HEK293T (cell line): ENCODE measurements around the gene IQGAP3.
"Not testable (repeated sequence)": the region's sequence is repeated elsewhere in the genome, so short reads cannot be mapped to it uniquely, and the experiment has no call there.

Experiments used
- CTCF ChIA-PET: fragments of 350-600 bp; formaldehyde crosslinking; extraction: SDS; loops from one replicate; lab custom pipeline; 2021; ENCODE audit warnings: antibody characterized with exemption, inconsistent platforms; lab: Yijun Ruan, JAX
- POLR2A ChIA-PET: fragments of 350-600 bp; formaldehyde crosslinking; extraction: SDS; loops from one replicate; lab custom pipeline; 2020; ENCODE audit warnings: antibody characterized with exemption, inconsistent platforms; lab: Yijun Ruan, JAX
- DNase-seq: peaks from one replicate; pipeline ENCODE4 v3.0.0; 2012; ENCODE audit warnings: mixed read lengths; ENCODE audit errors: extremely low spot score
- ARNT ChIP-seq: fragments of 450-650 bp; IDR thresholded peaks from 2 replicates; pipeline ENCODE4 v1.6.1; 2017; ENCODE audit warnings: mild to moderate bottlenecking
- BHLHE40 ChIP-seq: fragments of 450-650 bp; IDR thresholded peaks from 2 replicates; pipeline ENCODE4 v1.6.1; 2016; ENCODE audit warnings: mild to moderate bottlenecking, moderate library complexity, borderline replicate concordance
- CTBP1 ChIP-seq: fragments of 450-650 bp; IDR thresholded peaks from 2 replicates; pipeline ENCODE4 v1.6.1; 2016; ENCODE audit warnings: borderline replicate concordance
- ELF4 ChIP-seq: fragments of 450-650 bp; IDR thresholded peaks from 2 replicates; pipeline ENCODE4 v1.6.1; 2017; ENCODE audit warnings: antibody characterized with exemption
- FOXA1 ChIP-seq: fragments of 450-650 bp; IDR thresholded peaks from 2 replicates; pipeline ENCODE4 v1.6.1; 2016; ENCODE audit warnings: mild to moderate bottlenecking
- FOXK2 ChIP-seq: fragments of 450-650 bp; IDR thresholded peaks from 2 replicates; pipeline ENCODE4 v1.6.1; 2016; ENCODE audit warnings: mild to moderate bottlenecking
- FOXM1 ChIP-seq: fragments of 450-650 bp; IDR thresholded peaks from 2 replicates; pipeline ENCODE4 v1.6.1; 2017; ENCODE audit warnings: mild to moderate bottlenecking, borderline replicate concordance
- HDGF ChIP-seq: fragments of 450-650 bp; IDR thresholded peaks from 2 replicates; pipeline ENCODE4 v1.6.1; 2017; ENCODE audit warnings: antibody characterized with exemption, borderline replicate concordance
- L3MBTL2 ChIP-seq: fragments of 450-650 bp; conservative IDR thresholded peaks from 2 replicates; pipeline ENCODE4 v1.6.1; 2016; ENCODE audit warnings: mild to moderate bottlenecking
- LEF1 ChIP-seq: fragments of 450-650 bp; IDR thresholded peaks from 2 replicates; pipeline ENCODE4 v1.6.1; 2017; ENCODE audit warnings: mild to moderate bottlenecking, borderline replicate concordance
- NFRKB ChIP-seq: fragments of 450-650 bp; IDR thresholded peaks from 2 replicates; pipeline ENCODE4 v1.6.1; 2016; ENCODE audit warnings: mild to moderate bottlenecking, moderate library complexity
- SP1 ChIP-seq: fragments of 450-650 bp; IDR thresholded peaks from 2 replicates; pipeline ENCODE4 v1.6.1; 2017
- SUZ12 ChIP-seq: fragments of 450-650 bp; IDR thresholded peaks from 2 replicates; pipeline ENCODE4 v1.6.1; 2016; ENCODE audit warnings: mild to moderate bottlenecking
- TARDBP ChIP-seq: fragments of 450-650 bp; IDR thresholded peaks from 2 replicates; pipeline ENCODE4 v1.6.1; 2016
- ZNF384 ChIP-seq: fragments of 450-650 bp; IDR thresholded peaks from 2 replicates; pipeline ENCODE4 v1.6.1; 2016
- TF ChIP-seq, protein P1 (sequence below): fragments of 450-650 bp; IDR thresholded peaks from 2 replicates; pipeline ENCODE4 v1.6.1; 2016

Gene IQGAP3

DNA sequence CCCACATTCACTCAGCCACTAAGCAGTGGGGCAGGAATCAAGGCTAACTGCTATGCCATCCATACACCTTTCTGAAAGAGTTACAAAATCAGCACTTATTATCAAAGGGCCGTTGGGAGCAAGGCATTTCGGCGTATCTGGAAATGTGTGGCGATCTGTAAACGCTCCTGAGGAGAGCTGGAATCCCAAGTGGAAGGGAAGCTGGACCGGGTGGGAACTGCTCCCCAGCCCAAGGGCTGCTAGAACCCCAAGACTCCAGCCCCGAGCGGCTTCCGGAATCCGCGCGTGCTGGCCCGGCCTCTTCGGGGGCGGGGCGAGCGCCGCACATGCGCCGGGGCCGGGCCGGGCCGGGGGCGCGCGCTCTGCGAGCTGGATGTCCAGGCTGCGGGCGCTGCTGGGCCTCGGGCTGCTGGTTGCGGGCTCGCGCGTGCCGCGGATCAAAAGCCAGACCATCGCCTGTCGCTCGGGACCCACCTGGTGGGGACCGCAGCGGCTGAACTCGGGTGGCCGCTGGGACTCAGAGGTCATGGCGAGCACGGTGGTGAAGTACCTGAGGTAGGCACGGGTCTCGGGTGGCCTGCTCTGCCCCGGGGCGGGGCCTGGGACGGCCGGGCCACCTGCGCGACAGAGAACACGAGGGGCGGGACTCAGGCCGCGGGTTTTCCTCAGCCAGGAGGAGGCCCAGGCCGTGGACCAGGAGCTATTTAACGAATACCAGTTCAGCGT lies 19.2 kb upstream of the IQGAP3 start, which contains the start of gene NAXE:
Gene NAXE (plus strand): TSS at position 345 of the 726 bp plus-strand sequence. CDS start 29 bp downstream, at position 374.
- no peak for TF ChIP-seq LEF1
- no peak for TF ChIP-seq FOXA1
- TF ChIP-seq ZNF384, result no peak
- TF ChIP-seq SUZ12, result no peak
- TF ChIP-seq FOXK2, result no peak
- TF ChIP-seq FOXM1, result no peak
- 0 out of 2 replicates have a peak, but pooled peaks have one; percentile 45 for TF ChIP-seq ELF4
- TF ChIP-seq TARDBP, result no peak
- TF ChIP-seq HDGF, result no peak
- TF ChIP-seq, protein P1, sequence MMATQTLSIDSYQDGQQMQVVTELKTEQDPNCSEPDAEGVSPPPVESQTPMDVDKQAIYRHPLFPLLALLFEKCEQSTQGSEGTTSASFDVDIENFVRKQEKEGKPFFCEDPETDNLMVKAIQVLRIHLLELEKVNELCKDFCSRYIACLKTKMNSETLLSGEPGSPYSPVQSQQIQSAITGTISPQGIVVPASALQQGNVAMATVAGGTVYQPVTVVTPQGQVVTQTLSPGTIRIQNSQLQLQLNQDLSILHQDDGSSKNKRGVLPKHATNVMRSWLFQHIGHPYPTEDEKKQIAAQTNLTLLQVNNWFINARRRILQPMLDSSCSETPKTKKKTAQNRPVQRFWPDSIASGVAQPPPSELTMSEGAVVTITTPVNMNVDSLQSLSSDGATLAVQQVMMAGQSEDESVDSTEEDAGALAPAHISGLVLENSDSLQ, result no peak
- no peak for TF ChIP-seq CTBP1
- TF ChIP-seq BHLHE40, result no peak
- TF ChIP-seq SP1, result no peak
- TF ChIP-seq ARNT, result no peak
- no peak for TF ChIP-seq NFRKB
- TF ChIP-seq L3MBTL2, result peak; percentile 36; the same call in 1 of the 2 replicates
- CTCF ChIA-PET, result interaction anchor here (0.6 to 2.2 kb wide), 12 partner anchors 8 to 206 kb away, joined by 3 to 11 read pairs (median 3); partner anchors contain the start of gene GPATCH4
- DNase-seq, result peak; percentile 87
- POLR2A ChIA-PET, result interaction anchor here (0.8 to 4.3 kb wide), 26 partner anchors 10 to 215 kb away, joined by 3 to 57 read pairs (median 4); partner anchors contain the start of genes GPATCH4, HAPLN2, ISG20L2 and MEF2D

- CTCF ChIA-PET, result interaction anchor here (0.7 to 2.2 kb wide), 9 partner anchors 8 to 205 kb away, joined by 3 to 11 read pairs (median 3); partner anchors contain the start of gene GPATCH4
- POLR2A ChIA-PET, result interaction anchor here (0.8 to 4.3 kb wide), 23 partner anchors 10 to 169 kb away, joined by 3 to 57 read pairs (median 5); partner anchors contain the start of genes GPATCH4, HAPLN2, ISG20L2 and MEF2D
- 0 out of 2 replicates have a peak, but pooled peaks have one; percentile 24 for TF ChIP-seq HDGF
- TF ChIP-seq, protein P1, result no peak
- no peak for DNase-seq
Measured at GRCh38 chr1:156591181-156591431, 18.7 kb upstream of the IQGAP3 start.

DNA sequence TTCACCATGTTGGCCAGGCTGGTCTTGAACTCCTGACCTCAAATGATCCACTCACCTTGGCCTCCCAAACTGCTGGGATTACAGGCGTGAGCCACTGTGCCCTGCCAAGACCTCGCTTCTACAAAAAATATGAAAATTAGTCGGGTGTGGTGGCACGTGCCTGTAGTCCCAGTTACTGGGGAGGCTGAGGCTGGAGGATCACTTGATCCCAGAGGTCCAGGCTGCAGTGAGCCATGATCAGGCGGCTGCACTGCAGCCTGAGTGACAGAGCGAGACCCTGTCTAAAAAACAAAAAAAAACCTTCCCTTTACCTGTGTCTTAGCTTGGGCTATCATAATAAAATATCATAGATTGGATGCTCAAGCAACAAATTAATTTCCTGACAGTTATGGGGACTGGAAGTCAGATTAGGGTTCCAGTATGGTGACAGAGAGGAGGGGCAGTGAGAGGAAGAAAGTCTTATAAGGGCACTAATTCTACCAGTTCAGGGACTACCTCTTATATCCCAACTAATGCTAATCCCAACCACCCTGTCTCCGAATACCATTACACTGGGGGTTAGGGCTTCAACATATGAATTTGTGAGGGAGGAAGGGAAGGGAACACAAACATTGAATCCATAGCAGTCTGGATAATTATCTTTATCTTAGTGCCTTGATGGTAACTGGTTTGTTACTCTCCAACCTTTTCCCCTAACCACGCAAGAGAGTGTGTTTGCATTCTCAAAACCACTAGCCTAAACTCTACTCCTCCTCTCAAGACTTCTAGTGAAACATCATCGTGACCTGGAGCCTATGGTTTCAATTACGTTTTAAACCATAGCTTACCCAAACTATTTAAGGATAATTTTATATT lies 18.2 kb upstream of the IQGAP3 start:
- no peak for DNase-seq
- CTCF ChIA-PET, result interaction anchor here (0.7 to 2.2 kb wide), 8 partner anchors 9 to 133 kb away, joined by 3 to 11 read pairs (median 4); partner anchors contain the start of gene GPATCH4
- POLR2A ChIA-PET, result interaction anchor here (1.0 to 4.3 kb wide), 15 partner anchors 9 to 138 kb away, joined by 3 to 57 read pairs (median 7); partner anchors contain the start of genes GPATCH4, ISG20L2, MEF2D and METTL25B
- no peak for TF ChIP-seq SUZ12
- TF ChIP-seq ELF4, result no peak
- no peak for TF ChIP-seq CTBP1
- TF ChIP-seq HDGF, result no peak
- TF ChIP-seq TARDBP, result no peak
- TF ChIP-seq NFRKB, result no peak
- TF ChIP-seq L3MBTL2, result no peak
- TF ChIP-seq ARNT, result no peak
- TF ChIP-seq FOXA1, result no peak
- no peak for TF ChIP-seq FOXM1
- TF ChIP-seq FOXK2, result no peak
- no peak for TF ChIP-seq ZNF384
- no peak for TF ChIP-seq BHLHE40
- TF ChIP-seq, protein P1, result no peak
- no peak for TF ChIP-seq SP1
- TF ChIP-seq LEF1, result no peak

DNA sequence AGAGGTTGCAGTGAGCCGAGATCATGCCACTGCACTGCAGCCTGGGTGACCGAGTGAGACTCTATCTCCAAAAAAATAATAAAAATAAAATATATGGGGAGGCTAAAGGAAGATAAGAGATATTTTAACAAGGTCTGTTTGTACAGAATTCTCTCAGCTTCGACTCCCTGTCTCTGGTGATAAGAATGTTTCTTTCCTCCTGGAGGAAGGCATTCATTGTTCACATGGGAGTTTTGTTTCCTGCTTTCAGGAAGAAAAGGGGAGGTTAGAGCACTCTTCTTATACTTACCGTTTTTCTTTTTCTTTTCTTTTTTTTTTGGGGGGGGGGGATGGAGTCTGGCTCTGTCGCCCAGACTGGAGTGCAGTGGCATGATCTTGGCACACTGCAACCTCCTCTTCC lies 17.2 kb upstream of the IQGAP3 start:
- ChIA-PET POLR2A (interaction anchor here (1.6 kb wide), 1 partner anchor 89 kb away, joined by 4 read pairs; the partner anchor contains the start of gene MEF2D), CTCF (no interaction called here)
- no peak for DNase-seq
- TF ChIP-seq FOXM1 (no peak), LEF1 (no peak), NFRKB (no peak), FOXA1 (no peak), ZNF384 (no peak)
- TF ChIP-seq, protein P1, result no peak

DNA sequence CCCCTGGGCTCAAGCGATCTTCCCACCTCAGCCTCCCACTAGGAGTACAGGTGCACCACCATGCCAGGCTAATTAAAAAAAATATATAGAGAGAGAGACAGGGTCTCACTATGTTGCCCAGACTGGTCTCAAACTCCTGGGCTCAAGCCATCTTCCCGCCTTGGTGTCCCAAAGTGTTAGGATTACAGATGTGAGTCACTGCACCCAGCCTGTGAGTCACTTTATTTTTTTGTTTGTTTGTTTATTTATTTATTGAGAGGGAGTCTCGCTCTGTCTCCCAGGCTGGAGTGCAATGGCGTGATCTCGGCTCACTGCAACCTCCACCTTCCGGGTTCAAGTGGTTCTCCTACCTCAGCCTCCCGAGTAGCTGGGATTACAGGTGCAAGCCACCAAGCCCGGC lies 15.6 kb upstream of the IQGAP3 start:
- POLR2A ChIA-PET, result interaction anchor here (0.7 to 1.6 kb wide), 3 partner anchors 14 to 87 kb away, joined by 3 to 4 read pairs (median 4); partner anchors contain the start of gene MEF2D
- DNase-seq, CTCF ChIA-PET: not testable (repeated sequence)
